ENCODE measurements around the gene DGKZ.
A peak's percentile ranks its signal among the peaks of the same experiment; 100 is the strongest.

DGKZ gene

DNA sequence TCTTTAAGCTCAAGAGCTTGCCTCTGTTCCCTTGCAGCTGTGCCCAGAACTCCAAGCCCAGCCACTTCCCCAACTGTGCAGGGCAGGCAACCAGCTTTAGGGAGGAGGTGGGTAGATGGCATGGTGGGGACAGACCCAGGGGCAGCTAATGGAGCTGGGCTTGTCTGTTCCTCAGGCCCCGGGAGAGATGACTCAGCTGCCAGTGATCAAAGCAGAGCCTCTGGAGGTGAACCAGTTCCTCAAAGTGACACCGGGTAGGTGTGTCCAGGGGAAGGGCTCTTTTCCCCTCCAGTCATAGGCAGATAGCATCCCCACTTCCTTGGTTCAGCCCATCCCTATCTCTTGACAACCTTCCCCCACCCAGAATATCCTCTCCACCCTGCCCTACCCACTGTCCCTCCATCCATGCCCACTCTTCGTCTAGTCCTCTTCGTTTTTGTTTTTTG lies 37.4 kb upstream of the DGKZ start:
- H3K9me3 ChIP-seq: no peaks in the 10 kb centered on the region
- H3K4me3 ChIP-seq: no peak overlapping the region
- in situ Hi-C loops (cut with MboI; ENCODE audit: low sequenced_read_pairs): no loop called here
- no peak for DNase-seq (ENCODE audit: low spot score in 2 of 2)
- no peaks in the 10 kb centered on the region for H3K4me1 ChIP-seq
- no peaks in the 10 kb centered on the region for H3K36me3 ChIP-seq (replicated peaks)
- no peaks in the 10 kb centered on the region for H3K27me3 ChIP-seq (ENCODE audit: low read depth)

DNA sequence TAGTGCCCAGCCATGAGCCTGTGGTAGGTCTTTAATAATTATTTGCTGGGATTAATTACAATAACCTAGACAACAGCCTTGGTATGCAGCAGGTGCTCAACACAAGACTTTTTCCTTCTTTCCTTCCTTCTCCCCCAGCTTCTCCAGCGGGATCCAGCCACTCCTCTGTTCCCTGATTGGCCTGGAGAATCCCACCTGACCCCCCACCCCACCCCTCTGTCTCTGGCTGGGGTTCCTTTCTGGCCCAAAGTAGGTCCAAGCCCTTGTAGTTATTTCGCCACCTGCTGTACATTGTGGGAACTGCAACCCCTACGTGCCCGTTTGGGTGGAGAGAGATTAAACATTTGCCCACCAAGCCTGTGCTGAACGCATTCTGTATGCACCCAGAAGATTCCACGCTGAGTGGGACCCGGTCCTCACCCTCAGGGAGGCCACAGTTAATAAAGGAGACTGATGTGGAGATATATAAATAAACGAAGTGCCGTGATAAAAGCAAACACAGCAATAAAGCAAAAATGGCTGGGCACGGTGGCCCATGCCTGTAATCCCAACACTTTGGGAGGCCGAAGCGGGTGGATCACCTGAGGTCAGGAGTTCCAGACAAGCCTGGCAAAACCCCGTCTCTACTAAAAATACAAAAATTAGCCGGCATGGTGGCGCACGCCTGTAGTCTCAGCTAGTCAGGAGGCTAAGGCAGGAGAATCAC lies 32.1 kb upstream of the DGKZ start:
- Histone ChIP-seq H3K4me3 (no peak overlapping the region), H3K36me3 (replicated peaks) (no peaks in the 10 kb centered on the region), H3K27me3 (ENCODE audit: low read depth) (no peaks in the 10 kb centered on the region), H3K4me1 (no peaks in the 10 kb centered on the region), H3K9me3 (no peaks in the 10 kb centered on the region)
- in situ Hi-C loops (cut with MboI; ENCODE audit: low sequenced_read_pairs): no loop called here
- DNase-seq (ENCODE audit: low spot score in 2 of 2): peak; percentile 82 to 95

DNA sequence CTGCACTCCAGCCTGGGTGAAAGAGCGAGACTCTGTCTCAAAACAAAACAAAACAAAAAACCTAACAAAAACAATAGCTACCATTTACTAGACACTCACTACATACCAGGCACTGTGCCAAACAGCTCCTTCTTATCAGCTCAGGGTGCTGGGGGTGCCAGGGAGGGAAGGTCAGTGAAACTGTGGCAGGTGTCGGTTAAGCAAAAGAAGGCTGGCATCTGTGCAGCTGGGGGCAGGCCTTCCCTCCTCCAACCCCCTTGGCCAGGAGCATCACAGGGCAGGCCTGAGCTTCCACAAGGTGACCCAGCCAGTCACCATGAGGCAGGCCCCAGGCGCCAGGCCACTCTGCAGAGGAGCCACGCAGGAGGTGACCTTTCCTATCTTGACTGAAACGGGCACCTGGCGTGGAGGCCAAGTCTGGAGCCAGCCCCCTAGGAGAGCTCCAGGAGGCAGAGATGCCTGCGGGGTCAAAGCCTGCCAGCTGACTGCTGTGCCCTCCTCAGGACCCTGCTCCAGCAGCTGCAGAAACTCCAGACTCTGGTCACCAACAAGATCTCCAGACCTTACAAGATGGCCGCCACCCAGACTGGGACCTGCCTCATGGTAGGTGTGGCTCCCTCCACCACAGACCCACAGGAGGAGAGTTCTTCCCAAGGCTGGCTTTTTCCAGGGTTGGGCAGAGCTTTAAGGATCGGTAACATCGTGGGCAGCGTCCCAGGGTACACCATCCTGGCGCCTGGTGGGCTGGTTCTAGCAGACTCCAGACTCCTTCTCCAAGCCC lies 31.3 kb upstream of the DGKZ start:
- no peak overlapping the region for H3K4me3 ChIP-seq
- in situ Hi-C loops (cut with MboI; ENCODE audit: low sequenced_read_pairs): no loop called here
- no peaks in the 10 kb centered on the region for H3K4me1 ChIP-seq
- H3K9me3 ChIP-seq: no peaks in the 10 kb centered on the region
- no peak for DNase-seq (ENCODE audit: low spot score in 2 of 2)
- no peaks in the 10 kb centered on the region for H3K36me3 ChIP-seq (replicated peaks)
- no peaks in the 10 kb centered on the region for H3K27me3 ChIP-seq (ENCODE audit: low read depth)

DNA sequence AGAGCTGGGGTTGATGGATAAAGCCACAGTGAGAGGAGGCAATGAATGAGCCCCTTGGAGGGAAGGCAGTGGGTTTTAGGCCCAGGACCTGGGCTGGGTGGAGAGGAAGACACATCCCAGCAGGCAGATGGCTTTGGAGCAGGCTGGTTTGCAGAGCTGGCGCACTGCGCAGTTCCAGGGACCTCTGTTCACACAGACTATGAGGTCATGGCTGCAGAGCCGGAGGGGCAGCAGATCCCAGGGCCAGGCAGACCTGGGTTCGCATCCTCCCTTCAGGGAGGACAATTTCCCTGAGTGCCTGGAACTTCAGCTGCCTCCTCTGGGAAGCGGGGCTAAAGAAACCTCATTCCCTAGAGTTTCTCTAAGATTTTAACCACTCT lies 28.2 kb upstream of the DGKZ start:
- H3K27me3 ChIP-seq (ENCODE audit: low read depth): no peaks in the 10 kb centered on the region
- no peak for DNase-seq (ENCODE audit: low spot score in 2 of 2)
- H3K4me3 ChIP-seq: no peak overlapping the region
- H3K9me3 ChIP-seq: no peaks in the 10 kb centered on the region
- in situ Hi-C loops (cut with MboI; ENCODE audit: low sequenced_read_pairs): no loop called here
- no peaks in the 10 kb centered on the region for H3K4me1 ChIP-seq
- no peaks in the 10 kb centered on the region for H3K36me3 ChIP-seq (replicated peaks)

DNA sequence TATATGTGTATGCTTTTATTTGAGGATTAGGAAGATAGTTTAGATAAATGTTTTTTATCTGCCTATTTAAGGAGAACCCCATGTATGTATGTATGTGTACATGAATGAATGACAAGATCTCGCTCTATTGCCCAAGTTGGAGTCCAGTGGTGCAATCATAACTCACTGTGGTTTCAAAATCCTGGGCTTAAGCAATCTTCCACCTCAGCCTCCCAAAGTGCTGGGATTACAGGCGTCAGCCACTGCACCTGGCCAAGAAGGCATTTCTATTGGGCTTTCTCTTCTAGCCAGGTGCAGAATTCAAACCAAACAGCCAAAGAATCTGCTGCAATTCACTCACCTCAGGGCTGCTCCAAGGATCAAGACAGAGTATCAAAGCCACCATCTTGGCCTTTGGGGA lies 25.5 kb upstream of the DGKZ start:
- no peaks in the 10 kb centered on the region for H3K36me3 ChIP-seq (replicated peaks)

DNA sequence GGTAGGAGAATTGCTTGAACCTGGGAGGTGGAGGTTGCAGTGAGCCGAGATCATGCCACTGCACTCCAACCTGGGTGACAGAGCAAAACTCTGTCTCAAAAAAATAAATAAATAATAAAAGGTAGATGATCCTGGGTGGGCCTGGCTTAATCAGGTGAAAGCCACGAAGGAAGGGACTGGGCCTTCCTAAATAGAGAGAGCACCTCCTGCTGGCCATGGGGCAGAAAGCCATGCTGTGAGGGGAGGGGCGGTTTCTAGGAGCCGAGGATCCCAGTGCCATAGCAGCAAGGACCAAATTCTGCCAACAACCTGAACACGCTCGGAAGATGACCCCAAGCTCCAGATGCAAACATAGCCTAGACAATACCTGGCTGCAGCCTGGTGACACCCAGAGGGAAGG lies 24.5 kb upstream of the DGKZ start:
- no peaks in the 10 kb centered on the region for H3K9me3 ChIP-seq
- H3K4me1 ChIP-seq: no peaks in the 10 kb centered on the region
- no peaks in the 10 kb centered on the region for H3K27me3 ChIP-seq (ENCODE audit: low read depth)
- no peaks in the 10 kb centered on the region for H3K36me3 ChIP-seq (replicated peaks)
- in situ Hi-C loops (cut with MboI; ENCODE audit: low sequenced_read_pairs): loop anchor here (5.0 kb wide), 1 partner anchor 80 kb away; no protein-coding TSS in a partner anchor
- peak in 1 of 2 experiments; percentile 52 for DNase-seq (ENCODE audit: low spot score in 2 of 2)
- no peak overlapping the region for H3K4me3 ChIP-seq

More for the DNA sequence above, 25.5 kb upstream of the DGKZ start:
- in situ Hi-C loops (cut with MboI; ENCODE audit: low sequenced_read_pairs): loop anchor here (5.0 kb wide), 1 partner anchor 79 kb away; no protein-coding TSS in a partner anchor
- DNase-seq (ENCODE audit: low spot score in 2 of 2): no peak
- no peaks in the 10 kb centered on the region for H3K9me3 ChIP-seq
- no peaks in the 10 kb centered on the region for H3K4me1 ChIP-seq
- no peak overlapping the region for H3K4me3 ChIP-seq
- no peaks in the 10 kb centered on the region for H3K27me3 ChIP-seq (ENCODE audit: low read depth)

DNA sequence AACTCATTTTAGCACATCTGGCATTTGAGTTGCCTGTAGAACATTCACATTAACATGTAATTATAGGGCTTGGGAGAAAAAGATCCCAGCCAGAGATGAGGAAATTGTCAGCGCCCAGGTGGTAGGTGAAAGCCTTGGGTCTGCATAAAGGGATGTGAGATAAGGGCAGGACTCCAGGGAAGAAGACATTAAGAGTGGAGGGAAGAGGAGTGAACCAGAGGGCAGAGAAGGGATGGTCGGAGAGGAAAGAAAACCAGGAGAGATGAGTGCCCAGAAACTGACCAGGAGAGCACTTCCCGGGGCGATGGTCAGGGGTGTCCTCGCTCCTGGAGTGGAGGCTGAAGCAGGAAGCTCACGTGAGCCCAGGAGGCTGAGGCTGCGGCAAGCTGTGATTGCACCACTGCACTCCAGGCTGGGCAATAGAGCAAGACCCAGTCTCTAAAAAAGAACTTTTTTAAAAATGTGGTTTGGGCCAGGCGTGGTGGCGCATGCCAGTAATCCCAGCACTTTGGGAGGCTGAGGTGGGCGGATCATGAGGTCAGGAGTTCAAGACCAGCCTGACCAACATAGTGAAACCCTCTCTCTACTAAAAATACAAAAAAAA lies 20.3 kb upstream of the DGKZ start:
- peaks cover 13% of the 10 kb centered on the region; the same call in 1 of the 2 replicates for H3K27me3 ChIP-seq (ENCODE audit: low read depth)
- no peaks in the 10 kb centered on the region for H3K36me3 ChIP-seq (replicated peaks)
- DNase-seq (ENCODE audit: low spot score in 2 of 2): no peak
- in situ Hi-C loops (cut with MboI; ENCODE audit: low sequenced_read_pairs): no loop called here
- no peak overlapping the region for H3K4me3 ChIP-seq
- no peaks in the 10 kb centered on the region for H3K4me1 ChIP-seq
- H3K9me3 ChIP-seq: no peaks in the 10 kb centered on the region

DNA sequence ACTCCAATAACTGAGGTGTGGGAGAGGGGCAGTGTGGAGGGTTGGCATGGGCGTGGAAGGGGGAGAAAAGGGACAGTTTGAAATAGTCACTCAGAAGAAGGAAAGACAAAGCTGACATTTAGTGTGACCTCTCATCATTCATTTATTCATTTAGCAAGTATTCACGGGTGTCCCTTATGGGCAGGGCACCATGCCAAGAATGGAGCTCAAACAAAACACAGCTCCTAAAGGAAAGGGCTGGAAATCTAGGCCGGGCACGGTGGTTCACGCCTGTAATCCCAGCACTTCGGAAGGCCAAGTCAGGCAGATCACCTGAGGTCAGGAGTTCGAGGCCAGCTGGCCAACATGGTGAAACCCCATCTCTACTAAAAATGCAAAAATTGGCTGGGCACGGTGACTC lies 19.4 kb upstream of the DGKZ start:
- Histone ChIP-seq H3K4me3 (no peak overlapping the region), H3K27me3 (ENCODE audit: low read depth) (peaks cover 13% of the 10 kb centered on the region; the same call in 1 of the 2 replicates), H3K36me3 (replicated peaks) (no peaks in the 10 kb centered on the region), H3K4me1 (no peaks in the 10 kb centered on the region), H3K9me3 (no peaks in the 10 kb centered on the region)
- in situ Hi-C loops (cut with MboI; ENCODE audit: low sequenced_read_pairs): no loop called here
- DNase-seq (ENCODE audit: low spot score in 2 of 2): peak in 1 of 2 experiments; percentile 25

DNA sequence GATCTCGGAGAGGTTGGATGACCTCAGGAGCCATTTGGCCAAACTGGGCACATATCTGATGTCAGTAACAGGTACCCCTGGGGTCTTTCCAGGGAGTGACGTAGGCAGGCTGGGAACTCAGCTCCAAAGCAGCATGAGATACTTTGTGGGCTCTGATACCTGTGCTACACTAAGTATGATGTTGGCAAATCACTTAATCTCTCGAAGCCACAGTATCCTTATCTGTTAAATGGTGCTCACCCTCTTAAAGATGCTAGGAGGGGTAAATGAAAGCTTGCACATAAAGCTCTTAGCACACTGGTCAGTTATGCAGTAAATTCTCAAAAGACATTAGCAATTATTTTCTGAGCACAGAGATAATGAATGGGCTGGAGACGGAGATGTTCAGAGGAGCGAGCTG lies 17.1 kb upstream of the DGKZ start:
- peaks cover 13% of the 10 kb centered on the region; the same call in 1 of the 2 replicates for H3K27me3 ChIP-seq (ENCODE audit: low read depth)
- no peaks in the 10 kb centered on the region for H3K4me1 ChIP-seq
- no peaks in the 10 kb centered on the region for H3K9me3 ChIP-seq
- in situ Hi-C loops (cut with MboI; ENCODE audit: low sequenced_read_pairs): no loop called here
- H3K4me3 ChIP-seq: no peak overlapping the region
- DNase-seq (ENCODE audit: low spot score in 2 of 2): no peak
- no peaks in the 10 kb centered on the region for H3K36me3 ChIP-seq (replicated peaks)

DNA sequence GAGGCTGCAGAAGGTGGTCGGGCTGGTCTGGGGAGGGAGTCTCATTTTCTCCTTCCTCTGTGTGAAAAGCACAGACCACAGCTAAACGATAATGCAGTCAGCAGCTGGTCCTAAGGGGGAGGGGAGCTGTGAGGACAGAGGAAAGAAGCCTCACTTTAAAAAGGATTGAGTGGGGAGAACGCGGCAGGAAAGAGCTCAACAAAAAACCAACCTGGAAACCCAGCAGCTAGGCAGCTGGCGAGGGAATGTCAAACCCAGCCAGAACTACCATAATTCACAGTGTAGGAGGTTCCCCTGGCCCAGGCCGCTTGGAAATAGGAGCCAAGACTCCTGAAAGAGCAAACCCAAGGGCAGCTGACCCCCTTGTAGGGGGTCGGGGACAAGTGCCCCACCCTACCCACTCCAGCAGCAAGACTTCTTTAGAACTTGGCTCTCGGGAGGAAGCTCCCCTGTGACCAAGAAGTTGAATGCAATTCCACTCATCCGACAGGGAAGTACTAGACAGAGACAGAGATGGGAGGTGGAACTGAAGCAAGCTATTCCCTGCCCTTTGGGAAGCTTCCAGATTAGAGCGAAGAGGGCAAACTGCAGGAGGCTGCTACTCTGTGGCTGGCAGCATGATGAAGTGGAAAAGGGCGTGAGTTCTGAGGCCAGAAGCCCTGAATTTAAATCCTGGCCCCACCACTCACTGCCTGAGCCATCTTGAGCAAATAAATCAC lies 16.5 kb upstream of the DGKZ start:
- Histone ChIP-seq H3K4me3 (no peak overlapping the region), H3K4me1 (no peaks in the 10 kb centered on the region), H3K27me3 (ENCODE audit: low read depth) (peaks cover 13% of the 10 kb centered on the region; the same call in 1 of the 2 replicates), H3K9me3 (no peaks in the 10 kb centered on the region), H3K36me3 (replicated peaks) (no peaks in the 10 kb centered on the region)
- in situ Hi-C loops (cut with MboI; ENCODE audit: low sequenced_read_pairs): no loop called here
- no peak for DNase-seq (ENCODE audit: low spot score in 2 of 2)

DNA sequence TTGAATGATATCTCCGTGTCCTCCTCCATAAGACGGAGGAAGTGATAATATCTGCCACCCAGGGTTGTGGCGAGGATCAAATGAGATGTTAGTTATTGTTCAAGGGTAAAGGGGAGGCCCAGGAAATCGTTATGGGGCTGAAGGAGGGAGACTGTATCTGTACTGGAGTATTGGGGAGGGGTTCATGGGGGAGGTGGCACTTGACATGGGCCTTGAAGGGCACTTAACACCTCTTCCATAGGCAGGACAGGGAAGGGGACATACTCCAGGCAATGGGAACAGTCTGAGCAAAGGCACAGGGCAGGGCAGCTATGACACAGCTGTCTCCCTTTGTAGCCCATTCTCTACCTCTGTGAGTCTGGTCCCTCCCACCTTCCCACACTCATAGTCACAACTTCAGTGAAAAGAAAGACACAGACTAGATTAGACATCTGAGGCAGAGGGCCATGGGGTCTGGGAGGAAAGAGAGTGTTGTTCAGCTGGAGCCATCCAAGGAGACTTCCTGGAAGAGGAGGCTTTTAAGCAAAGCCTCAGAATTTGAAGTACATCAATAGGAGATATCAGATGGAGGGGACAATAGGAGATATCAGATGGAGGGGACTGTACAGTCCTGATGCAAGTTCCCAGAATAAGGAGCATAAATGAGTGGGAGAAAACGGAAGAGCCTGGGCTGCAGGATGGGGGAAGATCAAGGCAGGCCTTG lies 15.8 kb upstream of the DGKZ start:
- Histone ChIP-seq H3K9me3 (no peaks in the 10 kb centered on the region), H3K27me3 (ENCODE audit: low read depth) (peaks cover 13% of the 10 kb centered on the region; the same call in 1 of the 2 replicates), H3K36me3 (replicated peaks) (no peaks in the 10 kb centered on the region), H3K4me1 (no peaks in the 10 kb centered on the region), H3K4me3 (no peak overlapping the region)
- in situ Hi-C loops (cut with MboI; ENCODE audit: low sequenced_read_pairs): no loop called here
- DNase-seq (ENCODE audit: low spot score in 2 of 2): no peak

DNA sequence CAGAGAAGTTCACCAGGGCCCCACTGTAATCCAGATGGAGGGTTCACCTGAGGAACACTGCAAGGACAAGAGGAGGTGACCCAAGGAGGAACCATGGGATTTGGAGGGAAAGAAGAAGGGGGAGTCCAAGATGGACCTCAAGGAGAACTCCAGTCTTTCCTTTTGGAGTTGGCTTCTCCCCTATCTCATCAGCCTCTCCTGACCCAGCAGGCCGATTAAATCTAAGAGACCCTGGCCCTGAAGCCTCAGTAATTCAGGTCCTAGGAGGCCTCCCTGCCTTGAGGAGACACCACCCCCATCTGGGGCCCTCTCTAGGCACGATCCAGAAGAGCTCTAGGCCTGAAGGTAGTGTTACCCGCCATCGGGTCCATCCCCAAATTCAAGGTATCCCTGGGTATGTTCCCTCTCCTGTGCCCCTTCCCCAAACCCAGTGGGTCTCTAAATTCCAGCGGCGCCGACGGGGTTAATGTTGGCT lies 15.1 kb upstream of the DGKZ start:
- H3K4me3 ChIP-seq: no peak overlapping the region
- in situ Hi-C loops (cut with MboI; ENCODE audit: low sequenced_read_pairs): no loop called here

More for the DNA sequence above, 15.1 kb upstream of the DGKZ start:
- H3K9me3 ChIP-seq: no peaks in the 10 kb centered on the region
- DNase-seq (ENCODE audit: low spot score in 2 of 2): no peak
- H3K27me3 ChIP-seq (ENCODE audit: low read depth): peaks cover 13% of the 10 kb centered on the region; the same call in 1 of the 2 replicates
- H3K4me1 ChIP-seq: no peaks in the 10 kb centered on the region
- no peaks in the 10 kb centered on the region for H3K36me3 ChIP-seq (replicated peaks)
